IMR-90 (cell line): ENCODE measurements around the gene C1QL1. TPM values are rescaled to one million over a fixed set of nuclear protein-coding genes. Genes with fewer than 3 reads are reported as not detected.

Experiments used
- ATAC-seq: fragments of 200-7000 bp; cut with Tn5 transposase; 2 replicates; pipeline ENCODE4 v1.9.1; 2020; ENCODE audit warnings: low read depth, mild to moderate bottlenecking, moderate library complexity
- BruUV-seq: library from RNA; stranded (reverse); fragments of 400-500 nt; replicated peaks from 2 replicates; lab custom pipeline; 2021; lab: Mats Ljungman, UMichigan
- CTCF ChIA-PET: fragments of 300-600 bp; formaldehyde crosslinking; extraction: SDS; loops from one replicate; lab custom pipeline; 2021; ENCODE audit warnings: antibody characterized with exemption; lab: Yijun Ruan, JAX
- POLR2A ChIA-PET: fragments of 300-600 bp; sonication (Branson Sonifier 250); formaldehyde crosslinking; loops from one replicate; lab custom pipeline; 2022; ENCODE audit warnings: antibody characterized with exemption; ENCODE audit not compliant: unreplicated experiment; lab: Charles Lee
- DNase-seq: peaks from one replicate; pipeline ENCODE4 v3.0.0; 2013
- H2AFZ ChIP-seq: replicated peaks from 2 replicates; pipeline ENCODE3; 2013; ENCODE audit warnings: low read length, mild to moderate bottlenecking; ENCODE audit not compliant: poor library complexity
- H2AK5ac ChIP-seq: 2 replicates; pipeline ENCODE4 v1.6.1; 2013; ENCODE audit warnings: low read depth, low read length, inconsistent platforms
- H2AK9ac ChIP-seq: replicated peaks from 2 replicates; pipeline ENCODE3; 2013; ENCODE audit warnings: mild to moderate bottlenecking, low read depth, low read length, moderate library complexity; ENCODE audit not compliant: poor library complexity
- H2BK120ac ChIP-seq: 2 replicates; pipeline ENCODE4 v1.6.1; 2013; ENCODE audit warnings: low read depth, low read length, inconsistent platforms
- H2BK15ac ChIP-seq: 3 replicates; pipeline ENCODE4 v1.6.1; 2013; ENCODE audit warnings: low read depth, low read length, inconsistent platforms
- H2BK20ac ChIP-seq: 2 replicates; pipeline ENCODE4 v1.6.1; 2013; ENCODE audit warnings: low read depth, mild to moderate bottlenecking, inconsistent platforms, low read length, moderate library complexity
- H2BK5ac ChIP-seq: 2 replicates; pipeline ENCODE4 v1.6.1; 2013; ENCODE audit warnings: mild to moderate bottlenecking, low read depth, low read length, inconsistent platforms; ENCODE audit not compliant: poor library complexity, severe bottlenecking
- H3K14ac ChIP-seq: replicated peaks from 2 replicates; pipeline ENCODE4 v1.6.1; 2013; ENCODE audit warnings: low read depth, low read length, inconsistent platforms
- H3K18ac ChIP-seq: 2 replicates; pipeline ENCODE4 v1.6.1; 2013; ENCODE audit warnings: low read depth, low read length, control low read depth
- H3K23ac ChIP-seq: 2 replicates; pipeline ENCODE4 v1.6.1; 2013; ENCODE audit warnings: low read depth, low read length, inconsistent platforms
- H3K27ac ChIP-seq: 2 replicates; pipeline ENCODE4 v1.5.1; 2013; ENCODE audit warnings: mild to moderate bottlenecking, control low read depth, low read length; ENCODE audit not compliant: insufficient read depth
- H3K27me3 ChIP-seq: 2 replicates; pipeline ENCODE4 v1.6.1; 2013; ENCODE audit warnings: low read length; ENCODE audit not compliant: control insufficient read depth, insufficient read depth
- H3K36me3 ChIP-seq: 2 replicates; pipeline ENCODE4 v1.6.1; 2013; ENCODE audit warnings: low read length, mixed read lengths; ENCODE audit not compliant: control insufficient read depth, insufficient read depth
- H3K4ac ChIP-seq: 2 replicates; pipeline ENCODE4 v1.6.1; 2013; ENCODE audit warnings: low read depth, low read length, inconsistent platforms
- H3K4me1 ChIP-seq: 2 replicates; pipeline ENCODE4 v1.6.1; 2013; ENCODE audit warnings: low read length, mixed read lengths; ENCODE audit not compliant: control insufficient read depth, insufficient read depth
- H3K4me2 ChIP-seq: 2 replicates; pipeline ENCODE4 v1.6.1; 2013; ENCODE audit warnings: low read depth, mild to moderate bottlenecking, control low read depth, low read length, moderate library complexity
- H3K4me3 ChIP-seq: 2 replicates; pipeline ENCODE4 v1.5.1; 2013; ENCODE audit warnings: low read depth, mild to moderate bottlenecking, control low read depth, low read length, moderate library complexity; ENCODE audit not compliant: insufficient read depth
- H3K56ac ChIP-seq: 2 replicates; pipeline ENCODE4 v1.6.1; 2013; ENCODE audit warnings: low read length, inconsistent platforms; ENCODE audit not compliant: insufficient read depth; ENCODE audit errors: extremely low read depth
- H3K79me1 ChIP-seq, 2 experiments: 2 replicates each; pipeline ENCODE4 v1.6.1; 2013; ENCODE audit warnings: low read length in 2 of 2, inconsistent platforms in 1 of 2, low read depth in 1 of 2
- H3K9ac ChIP-seq: 2 replicates; pipeline ENCODE4 v1.6.1; 2013; ENCODE audit warnings: low read depth, low read length, control low read depth
- H3K9me1 ChIP-seq: 2 replicates; pipeline ENCODE4 v1.6.1; 2013; ENCODE audit warnings: low read length, inconsistent platforms; ENCODE audit not compliant: insufficient read depth
- H3K9me3 ChIP-seq: 2 replicates; pipeline ENCODE4 v1.6.1; 2013; ENCODE audit warnings: low read length; ENCODE audit not compliant: control insufficient read depth, insufficient read depth
- H4K20me1 ChIP-seq: 2 replicates; pipeline ENCODE4 v1.6.1; 2013; ENCODE audit warnings: low read length, inconsistent platforms; ENCODE audit not compliant: insufficient read depth
- H4K5ac ChIP-seq: 2 replicates; pipeline ENCODE4 v1.6.1; 2013; ENCODE audit warnings: mild to moderate bottlenecking, low read depth, low read length, control low read depth
- H4K8ac ChIP-seq, 2 experiments: 2 replicates each; pipeline ENCODE4 v1.6.1; 2013; ENCODE audit warnings: low read depth in 2 of 2, low read length in 2 of 2, control low read depth in 1 of 2, inconsistent platforms in 1 of 2
- H4K91ac ChIP-seq: 2 replicates; pipeline ENCODE4 v1.6.1; 2013; ENCODE audit warnings: low read depth, low read length, inconsistent platforms; ENCODE audit not compliant: insufficient read depth
- BHLHE40 ChIP-seq: fragments of 150-350 bp; IDR thresholded peaks from 2 replicates; pipeline ENCODE4 v1.6.1; 2016; ENCODE audit warnings: mild to moderate bottlenecking, low read depth, low read length
- CEBPB ChIP-seq: IDR thresholded peaks from 2 replicates; pipeline ENCODE4 v1.6.1; 2012; ENCODE audit warnings: low read depth, low read length, improper control_type of control experiment
- CHD1 ChIP-seq: IDR thresholded peaks from 2 replicates; pipeline ENCODE4 v1.6.1; 2012; ENCODE audit warnings: low read depth, low read length, improper control_type of control experiment
- CTCF ChIP-seq: conservative IDR thresholded peaks from 2 replicates; pipeline ENCODE4 v1.5.1; 2012; ENCODE audit warnings: mild to moderate bottlenecking, low read depth, low read length, improper control_type of control experiment
- ELK1 ChIP-seq: fragments of 150-350 bp; IDR thresholded peaks from 2 replicates; pipeline ENCODE4 v1.6.1; 2016; ENCODE audit warnings: low read depth, mild to moderate bottlenecking, low read length, moderate library complexity, borderline replicate concordance
- FOS ChIP-seq: fragments of 150-350 bp; IDR thresholded peaks from 2 replicates; pipeline ENCODE4 v1.6.1; 2016; ENCODE audit warnings: low read depth, low read length
- MAFK ChIP-seq: IDR thresholded peaks from 2 replicates; pipeline ENCODE4 v1.6.1; 2012; ENCODE audit warnings: low read depth, low read length, improper control_type of control experiment
- MAZ ChIP-seq: IDR thresholded peaks from 2 replicates; pipeline ENCODE4 v1.6.1; 2012; ENCODE audit warnings: low read depth, mild to moderate bottlenecking, low read length, improper control_type of control experiment, moderate library complexity, borderline replicate concordance
- MXI1 ChIP-seq: IDR thresholded peaks from 2 replicates; pipeline ENCODE4 v1.6.1; 2012; ENCODE audit warnings: low read depth, mild to moderate bottlenecking, low read length, moderate library complexity, borderline replicate concordance
- NFE2L2 ChIP-seq: fragments of 150-350 bp; IDR thresholded peaks from 2 replicates; pipeline ENCODE4 v1.6.1; 2016; ENCODE audit warnings: low read depth, mild to moderate bottlenecking, low read length
- POLR2A ChIP-seq: IDR thresholded peaks from 2 replicates; pipeline ENCODE4 v1.6.1; 2012; ENCODE audit warnings: mild to moderate bottlenecking, low read depth, low read length
- RAD21 ChIP-seq: IDR thresholded peaks from 2 replicates; pipeline ENCODE4 v1.6.1; 2012; ENCODE audit warnings: low read length, improper control_type of control experiment
- RCOR1 ChIP-seq: IDR thresholded peaks from 2 replicates; pipeline ENCODE4 v1.6.1; 2012; ENCODE audit warnings: mild to moderate bottlenecking, low read length, improper control_type of control experiment; ENCODE audit not compliant: insufficient replicate concordance
- RFX5 ChIP-seq: IDR thresholded peaks from 2 replicates; pipeline ENCODE4 v1.8.0; 2012; ENCODE audit warnings: low read depth, mild to moderate bottlenecking, low read length, moderate library complexity
- SMC3 ChIP-seq: fragments of 150-350 bp; IDR thresholded peaks from 2 replicates; pipeline ENCODE4 v1.6.1; 2016; ENCODE audit warnings: low read depth, mild to moderate bottlenecking, antibody characterized with exemption, low read length, moderate library complexity
- USF2 ChIP-seq: fragments of 150-350 bp; IDR thresholded peaks from 2 replicates; pipeline ENCODE4 v1.6.1; 2017; ENCODE audit warnings: mild to moderate bottlenecking, antibody characterized with exemption, low read length, low read depth
- WGBS, 2 experiments: methylation state at CpG; one replicate each; pipeline versions ENCODE4 v1.1.5 to v1.1.7; 2013; ENCODE audit warnings: missing lambda C conversion rate in 2 of 2; ENCODE audit not compliant: insufficient read length in 1 of 2; ENCODE audit errors: extremely low coverage in 2 of 2; 5-methylcytosine and 5-hydroxymethylcytosine counted together
- dilution Hi-C: fragments of 300-500 bp; cut with HindIII; formaldehyde crosslinking; loops from one replicate; pipeline ENCODE4 v1.14.3; 2018; ENCODE audit warnings: low sequenced_read_pairs; ENCODE audit not compliant: unreplicated experiment
- in situ Hi-C: fragments of 300-500 bp; cut with MboI; formaldehyde crosslinking; loops from 3 replicates; pipeline ENCODE4 v1.14.3; 2019; ENCODE audit warnings: low sequenced_read_pairs, inconsistent platforms, mixed read lengths
- intact Hi-C: fragments of 100-400 bp; cut with micrococcal nuclease; formaldehyde crosslinking; loops from 2 replicates; pipeline ENCODE4 v1.10.0; 2022
- polyA plus RNA-seq, 3 experiments: library from polyadenylated mRNA; depleted of rRNA; stranded (reverse); fragments of >200 nt; gene quantifications; 2 replicates each; pipeline ENCODE4 v1.2.3, GENCODE V29; 2012; ENCODE audit warnings: low replicate concordance in 1 of 3
- total RNA-seq: library from RNA; depleted of rRNA; stranded (reverse); fragments of >200 nt; gene quantifications from 2 replicates; pipeline ENCODE4 v1.2.3, GENCODE V29; 2012

Gene C1QL1
- total and polyA plus RNA-seq, 2 of the 4 experiments (the other 2 are of a cell fraction), result 0.18 to 0.84 TPM

- peak overlapping the region; percentile 56; the same call in 1 of the 2 replicates for H2BK120ac ChIP-seq
- in situ Hi-C loops, result no loop called here
- peak overlapping the region; percentile 86; the same call in 1 of the 2 replicates for H2AK5ac ChIP-seq
- peak overlapping the region; percentile 68 for H2AK9ac ChIP-seq
- H3K9ac ChIP-seq, result no peak overlapping the region
- H2BK5ac ChIP-seq, result no peak overlapping the region
- BruUV-seq, result no TSS peak
- H3K36me3 ChIP-seq, result no peaks in the 10 kb centered on the region
- 0 out of 3 replicates have a peak overlapping the region, but pooled peaks have one; percentile 40 for H2BK15ac ChIP-seq
- TF ChIP-seq BHLHE40 (no peak), CEBPB (no peak), MAZ (no peak), MXI1 (no peak), ELK1 (no peak), RCOR1 (no peak), MAFK (no peak), FOS (no peak), RAD21 (no peak), RFX5 (no peak), NFE2L2 (no peak), SMC3 (no peak), CTCF (no peak), USF2 (no peak), CHD1 (no peak), POLR2A (no peak)
- no peak overlapping the region for H2AFZ ChIP-seq
- H3K79me1 ChIP-seq, result peaks cover 0 to 6% of the 10 kb centered on the region in 2 experiments; a peak in 1 of 4 replicates
- H3K4ac ChIP-seq, result peak overlapping the region; percentile 24; the same call in 1 of the 2 replicates
- H3K27me3 ChIP-seq, result peaks cover 4% of the 10 kb centered on the region; the same call in 1 of the 2 replicates
- H2BK20ac ChIP-seq, result no peak overlapping the region
- no peaks in the 10 kb centered on the region for H3K9me3 ChIP-seq
- H4K20me1 ChIP-seq, result peaks cover 5% of the 10 kb centered on the region; the same call in 1 of the 2 replicates
- H3K14ac ChIP-seq, result 0 out of 2 replicates have a peak overlapping the region, but pooled peaks have one; percentile 35
- peak overlapping the region; percentile 7; the same call in 1 of the 2 replicates for H3K23ac ChIP-seq
- H4K91ac ChIP-seq, result 0 out of 2 replicates have a peak overlapping the region, but pooled peaks have one; percentile 18
- no peak overlapping the region; the same call in 1 of the 2 replicates for H3K18ac ChIP-seq
- dilution Hi-C loops, result no loop called here
- no peak overlapping the region for H3K4me3 ChIP-seq
- WGBS, 2 experiments, result no CpG with 5 or more reads among the region's 3 CpGs
- ChIA-PET POLR2A (no interaction called here), CTCF (no interaction called here)
- ATAC-seq (no peak), DNase-seq (no peak)
- no peak overlapping the region for H3K27ac ChIP-seq
- no peak overlapping the region for H3K4me2 ChIP-seq
- H3K9me1 ChIP-seq, result peaks cover 22% of the 10 kb centered on the region
- H3K4me1 ChIP-seq, result peaks cover 45% of the 10 kb centered on the region
- peak overlapping the region in 1 of 2 experiments; percentile 23; a peak in 1 of 4 replicates for H4K8ac ChIP-seq
- no peak overlapping the region for H3K56ac ChIP-seq
- H4K5ac ChIP-seq, result no peak overlapping the region; the same call in 1 of the 2 replicates
- intact Hi-C loops, result no loop called here
These were observed 9.0 kb upstream of the C1QL1 start for GRCh38 chr17:44977065-44977464.
